ENCODE data around the gene CHMP3.

DNA sequence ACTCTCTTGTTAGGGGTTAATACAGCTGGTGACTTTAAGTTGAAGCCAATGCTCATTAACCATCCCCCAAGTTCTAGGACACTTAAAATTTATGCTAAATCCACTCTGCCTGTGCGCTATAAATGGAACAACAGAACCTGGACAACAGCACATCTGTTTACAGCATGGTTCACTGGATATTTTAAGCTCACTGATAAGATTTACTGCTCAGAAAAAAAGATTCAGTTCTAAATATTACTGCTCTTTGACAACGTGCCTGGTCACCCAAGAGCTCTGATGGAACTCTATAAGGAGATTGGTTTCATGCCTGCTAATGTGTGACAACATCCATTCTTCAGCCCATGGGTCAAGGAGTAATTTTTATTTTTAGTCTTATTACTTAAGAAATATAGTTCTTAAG, 32.9 kb upstream of the CHMP3 start:
- TF ChIP-seq, protein P1, sequence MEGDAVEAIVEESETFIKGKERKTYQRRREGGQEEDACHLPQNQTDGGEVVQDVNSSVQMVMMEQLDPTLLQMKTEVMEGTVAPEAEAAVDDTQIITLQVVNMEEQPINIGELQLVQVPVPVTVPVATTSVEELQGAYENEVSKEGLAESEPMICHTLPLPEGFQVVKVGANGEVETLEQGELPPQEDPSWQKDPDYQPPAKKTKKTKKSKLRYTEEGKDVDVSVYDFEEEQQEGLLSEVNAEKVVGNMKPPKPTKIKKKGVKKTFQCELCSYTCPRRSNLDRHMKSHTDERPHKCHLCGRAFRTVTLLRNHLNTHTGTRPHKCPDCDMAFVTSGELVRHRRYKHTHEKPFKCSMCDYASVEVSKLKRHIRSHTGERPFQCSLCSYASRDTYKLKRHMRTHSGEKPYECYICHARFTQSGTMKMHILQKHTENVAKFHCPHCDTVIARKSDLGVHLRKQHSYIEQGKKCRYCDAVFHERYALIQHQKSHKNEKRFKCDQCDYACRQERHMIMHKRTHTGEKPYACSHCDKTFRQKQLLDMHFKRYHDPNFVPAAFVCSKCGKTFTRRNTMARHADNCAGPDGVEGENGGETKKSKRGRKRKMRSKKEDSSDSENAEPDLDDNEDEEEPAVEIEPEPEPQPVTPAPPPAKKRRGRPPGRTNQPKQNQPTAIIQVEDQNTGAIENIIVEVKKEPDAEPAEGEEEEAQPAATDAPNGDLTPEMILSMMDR (IDR thresholded peaks at IDR 0.05; ENCODE audit: poor library complexity), result no peak
- TF ChIP-seq EZH2 (IDR thresholded peaks at IDR 0.05; ENCODE audit: borderline replicate concordance) (no peak), EZH2phosphoT487 (IDR thresholded peaks at IDR 0.05; ENCODE audit: low read depth, severe bottlenecking, unreplicated experiment) (no peak)

Data from hepatocyte (in vitro differentiated cells).